PFSK-1 (cell line): ENCODE measurements around the gene KNOP1.

Experiments used
- FOXP2 ChIP-seq: optimal IDR thresholded peaks from 2 replicates; pipeline ENCODE3; 2011; ENCODE audit warnings: borderline replicate concordance, control low read depth, inconsistent platforms; ENCODE audit not compliant: insufficient read depth; ENCODE audit errors: extremely low read length, extremely low read depth
- POLR2AphosphoS5 ChIP-seq: IDR thresholded peaks from 2 replicates; pipeline ENCODE4 v1.6.1; 2012; ENCODE audit warnings: low read depth, mild to moderate bottlenecking, control low read depth, low read length, moderate library complexity
- SIN3A ChIP-seq: IDR thresholded peaks from 2 replicates; pipeline ENCODE4 v1.6.1; 2012; ENCODE audit warnings: mild to moderate bottlenecking, low read length, moderate library complexity, borderline replicate concordance; ENCODE audit not compliant: insufficient read depth
- TAF1 ChIP-seq: IDR thresholded peaks from 2 replicates; pipeline ENCODE4 v1.6.1; 2012; ENCODE audit warnings: low read length, control low read depth, borderline replicate concordance; ENCODE audit not compliant: insufficient read depth
- TF ChIP-seq, protein P1 (sequence below), 2 experiments: IDR thresholded peaks; 2 replicates each; pipeline versions ENCODE4 v1.6.1 to v1.8.0; 2011 to 2012; ENCODE audit warnings: low read depth in 2 of 2, low read length in 2 of 2, control low read depth in 1 of 2, inconsistent platforms in 1 of 2, mild to moderate bottlenecking in 1 of 2, moderate library complexity in 1 of 2; ENCODE audit not compliant: insufficient read depth in 1 of 2

The KNOP1 gene

GRCh38 chr16:19753815-19754643, 36.0 kb upstream of the KNOP1 start:
- no peak for TF ChIP-seq FOXP2
- no peak for TF ChIP-seq SIN3A
- TF ChIP-seq, protein P1, sequence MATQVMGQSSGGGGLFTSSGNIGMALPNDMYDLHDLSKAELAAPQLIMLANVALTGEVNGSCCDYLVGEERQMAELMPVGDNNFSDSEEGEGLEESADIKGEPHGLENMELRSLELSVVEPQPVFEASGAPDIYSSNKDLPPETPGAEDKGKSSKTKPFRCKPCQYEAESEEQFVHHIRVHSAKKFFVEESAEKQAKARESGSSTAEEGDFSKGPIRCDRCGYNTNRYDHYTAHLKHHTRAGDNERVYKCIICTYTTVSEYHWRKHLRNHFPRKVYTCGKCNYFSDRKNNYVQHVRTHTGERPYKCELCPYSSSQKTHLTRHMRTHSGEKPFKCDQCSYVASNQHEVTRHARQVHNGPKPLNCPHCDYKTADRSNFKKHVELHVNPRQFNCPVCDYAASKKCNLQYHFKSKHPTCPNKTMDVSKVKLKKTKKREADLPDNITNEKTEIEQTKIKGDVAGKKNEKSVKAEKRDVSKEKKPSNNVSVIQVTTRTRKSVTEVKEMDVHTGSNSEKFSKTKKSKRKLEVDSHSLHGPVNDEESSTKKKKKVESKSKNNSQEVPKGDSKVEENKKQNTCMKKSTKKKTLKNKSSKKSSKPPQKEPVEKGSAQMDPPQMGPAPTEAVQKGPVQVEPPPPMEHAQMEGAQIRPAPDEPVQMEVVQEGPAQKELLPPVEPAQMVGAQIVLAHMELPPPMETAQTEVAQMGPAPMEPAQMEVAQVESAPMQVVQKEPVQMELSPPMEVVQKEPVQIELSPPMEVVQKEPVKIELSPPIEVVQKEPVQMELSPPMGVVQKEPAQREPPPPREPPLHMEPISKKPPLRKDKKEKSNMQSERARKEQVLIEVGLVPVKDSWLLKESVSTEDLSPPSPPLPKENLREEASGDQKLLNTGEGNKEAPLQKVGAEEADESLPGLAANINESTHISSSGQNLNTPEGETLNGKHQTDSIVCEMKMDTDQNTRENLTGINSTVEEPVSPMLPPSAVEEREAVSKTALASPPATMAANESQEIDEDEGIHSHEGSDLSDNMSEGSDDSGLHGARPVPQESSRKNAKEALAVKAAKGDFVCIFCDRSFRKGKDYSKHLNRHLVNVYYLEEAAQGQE (IDR thresholded peaks at IDR 0.05; ENCODE audit: insufficient read depth in 1 of 2, low read depth in 2 of 2, low read length in 2 of 2) = no peak
- no peak for TF ChIP-seq TAF1
- TF ChIP-seq POLR2AphosphoS5 = no peak

DNA sequence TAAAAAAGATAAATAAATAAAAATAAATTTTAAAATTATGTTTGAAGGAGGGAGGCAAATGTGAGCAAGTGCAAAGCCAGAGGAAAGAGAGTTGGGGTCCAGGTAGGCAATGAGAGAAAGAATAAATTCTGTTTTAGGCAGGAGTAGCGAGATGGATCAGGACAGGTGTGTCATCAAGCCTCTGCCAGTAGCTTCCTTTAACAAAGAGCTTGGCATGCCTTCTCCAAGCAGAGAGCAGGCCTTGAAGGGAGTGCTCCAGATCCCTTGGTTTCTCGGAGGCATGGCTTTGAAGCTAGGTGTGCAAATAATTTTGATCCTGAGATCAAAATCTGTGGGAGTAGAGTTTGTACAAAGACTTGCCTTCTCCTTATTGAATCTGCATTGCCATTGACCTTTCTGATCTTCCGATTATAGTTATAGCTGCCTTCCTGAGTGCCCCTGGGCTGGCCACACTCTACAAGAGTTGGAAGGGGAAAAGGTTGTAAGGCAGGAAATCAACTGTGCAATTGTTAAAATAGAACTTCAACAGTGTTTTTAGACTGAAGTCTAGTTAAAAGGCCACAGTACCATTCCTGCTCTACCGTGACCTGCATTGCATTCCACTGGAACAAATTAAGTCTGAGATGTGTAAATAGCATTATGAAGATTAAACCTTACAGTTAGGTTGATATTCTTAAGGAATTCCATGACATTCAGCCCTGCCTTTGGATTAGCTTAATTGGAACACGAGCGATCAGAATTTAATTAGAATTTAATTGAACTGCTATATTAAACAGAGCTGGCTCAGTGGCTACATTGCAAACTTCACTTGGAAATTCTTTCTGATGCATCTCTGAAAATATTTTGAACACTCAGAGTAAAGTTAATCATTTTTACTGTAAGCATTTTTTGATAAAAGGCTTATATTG, 33.7 kb upstream of the KNOP1 start:
- TF ChIP-seq, protein P1 (IDR thresholded peaks at IDR 0.05; ENCODE audit: insufficient read depth in 1 of 2, low read depth in 2 of 2, low read length in 2 of 2) = no peak
- TF ChIP-seq FOXP2 (no peak), TAF1 (no peak), POLR2AphosphoS5 (no peak)

- TF ChIP-seq FOXP2 = no peak
Measured at GRCh38 chr16:19749571-19750080, 31.6 kb upstream of the KNOP1 start.

DNA sequence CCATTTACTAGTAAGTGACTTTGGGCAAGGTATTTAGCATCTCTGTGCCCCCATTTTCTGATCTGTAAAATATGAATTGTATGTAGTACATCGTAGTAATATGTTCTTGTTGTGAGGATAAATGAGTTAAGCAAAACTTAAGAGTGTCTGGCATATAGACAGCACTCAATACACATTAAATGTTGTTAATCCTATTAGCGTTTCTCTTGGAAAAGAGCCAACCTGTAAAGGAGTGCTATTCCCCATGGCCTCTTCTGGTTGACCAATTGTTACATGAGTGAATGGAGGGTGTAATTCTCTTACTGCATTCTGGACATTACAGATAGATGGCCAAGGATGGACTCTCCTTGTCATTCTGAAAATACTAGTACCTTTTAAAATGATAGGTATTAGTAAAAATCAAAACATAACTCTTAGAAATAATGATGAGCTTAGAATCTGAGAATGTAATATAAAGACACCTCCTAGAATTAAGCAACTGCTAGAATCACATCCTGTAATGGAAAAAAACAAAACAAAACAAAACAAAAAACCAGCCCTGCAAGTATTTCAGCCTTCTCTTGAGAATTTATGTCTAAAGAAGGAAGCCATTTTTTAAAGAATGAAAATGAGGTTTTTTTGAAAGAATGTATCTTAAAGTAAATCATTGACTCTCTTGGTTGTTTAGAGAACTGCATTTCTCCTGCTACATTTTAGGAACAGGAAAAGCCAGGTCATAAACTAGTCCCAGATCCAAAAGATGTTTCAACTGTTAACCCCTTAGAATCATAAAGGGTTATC, 30.6 kb upstream of the KNOP1 start:
- TF ChIP-seq, protein P1 (IDR thresholded peaks at IDR 0.05; ENCODE audit: insufficient read depth in 1 of 2, low read depth in 2 of 2, low read length in 2 of 2) = no peak
- TF ChIP-seq TAF1 (no peak), SIN3A (no peak), POLR2AphosphoS5 (no peak), FOXP2 (no peak)

DNA sequence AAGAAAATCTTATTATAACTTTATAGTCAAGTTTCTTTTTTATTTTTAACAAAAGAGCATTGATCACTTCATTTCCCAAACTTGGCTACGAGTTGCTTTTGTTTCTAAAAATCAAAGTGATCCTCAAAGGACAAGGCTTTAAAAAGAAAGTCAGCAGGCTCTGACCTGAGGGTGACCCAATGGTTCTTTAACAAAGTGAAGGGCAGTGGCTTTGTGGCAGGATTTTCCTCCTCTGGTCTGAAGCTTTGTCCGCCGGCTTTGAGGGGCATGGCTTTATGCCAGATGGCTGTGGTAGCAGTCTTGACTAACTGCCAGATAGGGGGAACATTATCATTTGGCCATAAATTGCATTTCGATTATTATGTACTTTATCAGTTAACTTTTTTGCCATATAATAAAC, 28.5 kb upstream of the KNOP1 start:
- no peak for TF ChIP-seq SIN3A
- no peak for TF ChIP-seq POLR2AphosphoS5
- TF ChIP-seq TAF1 = no peak
- TF ChIP-seq, protein P1 (IDR thresholded peaks at IDR 0.05; ENCODE audit: insufficient read depth in 1 of 2, low read depth in 2 of 2, low read length in 2 of 2) = no peak
- TF ChIP-seq FOXP2 = no peak
